ENCODE measurements around the gene GOLGA6C.
"Not testable (repeated sequence)": the region's sequence is repeated elsewhere in the genome, so short reads cannot be mapped to it uniquely, and the experiment has no call there.

DNA sequence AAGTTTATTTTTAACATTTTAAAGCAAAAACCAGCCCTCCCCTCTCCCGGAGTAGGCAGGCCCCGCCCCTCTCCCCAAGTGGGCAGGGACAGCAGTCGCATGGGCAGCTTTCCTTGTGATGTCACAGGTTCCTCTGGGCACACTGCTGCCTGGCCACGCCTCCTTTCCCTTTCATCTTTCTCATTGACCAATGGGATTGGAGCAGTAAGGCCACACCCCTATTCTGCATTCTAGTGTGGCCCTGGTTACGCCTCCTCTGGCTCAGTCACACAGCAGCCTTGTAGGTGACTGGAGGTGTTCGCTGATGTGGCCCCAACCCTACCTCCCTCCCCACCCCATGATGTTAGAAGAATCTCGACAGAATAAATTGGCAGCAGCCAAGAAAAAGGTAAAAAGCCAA is 24.4 kb downstream of the GOLGA6C start, which contains the start of gene GOLGA6D:
- TF ChIP-seq, protein P1, sequence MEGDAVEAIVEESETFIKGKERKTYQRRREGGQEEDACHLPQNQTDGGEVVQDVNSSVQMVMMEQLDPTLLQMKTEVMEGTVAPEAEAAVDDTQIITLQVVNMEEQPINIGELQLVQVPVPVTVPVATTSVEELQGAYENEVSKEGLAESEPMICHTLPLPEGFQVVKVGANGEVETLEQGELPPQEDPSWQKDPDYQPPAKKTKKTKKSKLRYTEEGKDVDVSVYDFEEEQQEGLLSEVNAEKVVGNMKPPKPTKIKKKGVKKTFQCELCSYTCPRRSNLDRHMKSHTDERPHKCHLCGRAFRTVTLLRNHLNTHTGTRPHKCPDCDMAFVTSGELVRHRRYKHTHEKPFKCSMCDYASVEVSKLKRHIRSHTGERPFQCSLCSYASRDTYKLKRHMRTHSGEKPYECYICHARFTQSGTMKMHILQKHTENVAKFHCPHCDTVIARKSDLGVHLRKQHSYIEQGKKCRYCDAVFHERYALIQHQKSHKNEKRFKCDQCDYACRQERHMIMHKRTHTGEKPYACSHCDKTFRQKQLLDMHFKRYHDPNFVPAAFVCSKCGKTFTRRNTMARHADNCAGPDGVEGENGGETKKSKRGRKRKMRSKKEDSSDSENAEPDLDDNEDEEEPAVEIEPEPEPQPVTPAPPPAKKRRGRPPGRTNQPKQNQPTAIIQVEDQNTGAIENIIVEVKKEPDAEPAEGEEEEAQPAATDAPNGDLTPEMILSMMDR (IDR thresholded peaks at IDR 0.05 in 4 of 5, conservative IDR thresholded peaks at IDR 0.05 in 1 of 5) = not testable (repeated sequence)
- not testable (repeated sequence) for TF ChIP-seq POLR2A (IDR thresholded peaks at IDR 0.05)

Measured in gastrocnemius medialis (tissue), 4 donors.